DLD1 (cell line): ENCODE results near the gene PRDM8.
"Not testable (repeated sequence)": the region's sequence is repeated elsewhere in the genome, so short reads cannot be mapped to it uniquely, and the experiment has no call there.

ENCODE experiments used
- in situ Hi-C: cut with HindIII; loops from 2 replicates; pipeline ENCODE4 v1.10.0; 2017; ENCODE audit warnings: low sequenced_read_pairs

PRDM8 gene

DNA sequence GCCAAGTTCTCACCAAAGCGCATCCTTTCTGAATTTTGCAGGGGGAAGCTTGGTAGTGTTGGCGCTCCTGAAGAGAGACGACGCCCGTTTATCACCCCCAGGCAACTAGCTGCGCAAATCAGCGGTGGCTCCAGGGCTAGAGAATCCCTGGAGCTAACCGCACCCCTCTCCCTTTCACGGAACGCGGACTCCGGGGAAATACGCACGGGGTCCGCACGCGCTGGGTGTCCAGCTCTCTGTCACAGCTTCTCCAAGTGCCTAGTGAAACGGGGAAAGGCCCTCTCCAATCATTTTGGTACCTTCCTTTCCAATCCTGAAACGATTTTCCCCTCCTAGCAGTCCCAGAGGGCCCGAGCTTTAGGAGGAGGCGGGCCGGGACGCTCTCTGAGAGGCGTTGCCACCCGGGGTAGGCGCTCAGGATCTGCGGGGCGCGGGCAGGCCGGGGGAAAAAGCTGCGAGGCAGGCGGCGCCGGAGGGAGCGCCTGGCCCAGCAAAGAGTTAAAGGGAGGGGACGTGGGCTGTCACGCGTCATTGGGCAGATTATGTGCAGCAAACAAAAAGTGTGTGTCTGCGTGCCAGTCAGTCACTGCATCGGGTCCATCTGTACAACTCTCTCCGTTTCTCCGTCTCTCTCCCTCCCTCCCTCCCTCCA lies at the start of gene PRDM8:
Gene PRDM8, plus strand, starts transcription at position 582 of the 652 bp plus-strand sequence. CDS start 2,578 bp downstream, outside the sequence.
- in situ Hi-C loops: no loop called here

- in situ Hi-C loops: no loop called here
Observed at GRCh38 chr4:80150387-80151180, 46.7 kb upstream of the PRDM8 start.

GRCh38 chr4:80151981-80152380 lies 45.3 kb upstream of the PRDM8 start:
- in situ Hi-C loops: no loop called here

- in situ Hi-C loops: no loop called here
Observed at GRCh38 chr4:80153874-80154544, 43.3 kb upstream of the PRDM8 start.

- in situ Hi-C loops: no loop called here
Observed at GRCh38 chr4:80154545-80154933, 42.8 kb upstream of the PRDM8 start.

- in situ Hi-C loops: no loop called here
Observed at GRCh38 chr4:80155316-80155982, 41.9 kb upstream of the PRDM8 start.

- in situ Hi-C loops: no loop called here
Observed at GRCh38 chr4:80156410-80156809, 40.9 kb upstream of the PRDM8 start.

- in situ Hi-C loops: no loop called here
Observed at GRCh38 chr4:80161413-80162058, 35.8 kb upstream of the PRDM8 start.

- in situ Hi-C loops: no loop called here
Observed at GRCh38 chr4:80162418-80162817, 34.9 kb upstream of the PRDM8 start.

DNA sequence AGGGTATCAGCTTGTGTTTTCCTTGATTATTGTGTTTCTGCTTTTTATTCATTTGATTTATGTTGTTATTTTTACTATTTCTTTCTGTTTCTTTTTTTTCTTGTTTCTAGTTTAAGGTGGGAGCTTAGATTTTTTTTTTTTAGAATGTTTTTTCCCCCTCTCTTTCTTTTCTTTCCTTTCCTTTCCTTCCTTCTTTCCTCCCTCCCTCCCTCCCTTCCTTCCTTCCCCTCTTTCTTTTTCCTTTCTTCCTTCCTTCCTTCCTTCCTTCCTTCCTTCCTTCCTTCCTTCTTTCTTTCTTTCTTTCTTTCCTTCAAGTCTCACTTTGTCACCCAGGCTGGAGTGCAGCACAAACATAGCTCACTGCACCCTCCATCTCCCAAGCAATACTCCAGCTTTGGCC lies 31.4 kb upstream of the PRDM8 start:
- in situ Hi-C loops: no loop called here

GRCh38 chr4:80171251-80171650 lies 26.1 kb upstream of the PRDM8 start:
- in situ Hi-C loops: no loop called here

DNA sequence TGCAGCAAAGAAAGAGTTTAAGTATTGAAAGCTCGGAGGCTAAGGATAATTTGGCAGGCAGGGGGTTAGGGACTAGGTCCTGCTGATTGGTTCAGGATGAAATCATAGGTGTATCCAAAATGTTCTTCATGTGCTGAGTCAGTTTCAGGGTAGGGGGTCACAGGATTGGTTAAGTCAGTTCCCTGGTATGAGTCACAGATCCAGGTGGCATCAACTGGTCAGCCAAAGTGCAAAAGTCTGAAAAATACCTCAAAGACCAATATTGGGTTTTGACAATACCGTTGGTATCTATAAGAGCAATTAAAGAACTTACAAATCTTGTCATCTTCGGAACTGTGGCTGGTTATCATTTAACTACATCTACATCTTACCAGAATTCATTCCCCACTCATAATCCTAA lies 25.6 kb upstream of the PRDM8 start:
- in situ Hi-C loops: no loop called here

- in situ Hi-C loops: no loop called here
Observed at GRCh38 chr4:80172203-80172602, 25.1 kb upstream of the PRDM8 start.

- in situ Hi-C loops: no loop called here
Observed at GRCh38 chr4:80173401-80173800, 23.9 kb upstream of the PRDM8 start.

- in situ Hi-C loops: no loop called here
Observed at GRCh38 chr4:80173841-80174240, 23.5 kb upstream of the PRDM8 start.

DNA sequence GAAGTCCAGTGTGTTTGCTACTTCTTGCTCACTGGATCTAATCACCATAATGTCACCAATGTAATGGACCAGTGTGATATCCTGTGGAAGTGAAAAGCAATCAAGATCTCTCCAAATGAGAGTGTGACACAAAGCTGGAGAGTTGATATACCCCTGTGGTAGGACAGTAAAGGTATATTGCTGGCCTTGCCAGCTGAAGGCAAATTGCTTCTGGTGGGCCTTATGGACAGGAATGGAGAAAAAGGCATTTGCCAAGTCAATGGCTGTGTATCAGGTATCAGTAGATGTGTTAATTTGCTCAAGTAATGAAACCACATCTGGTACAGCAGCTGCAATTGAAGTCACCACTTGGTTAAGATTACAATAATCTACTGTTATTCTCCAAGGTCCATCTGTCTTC lies 19.5 kb upstream of the PRDM8 start:
- in situ Hi-C loops: not testable (repeated sequence)

- in situ Hi-C loops: no loop called here
Observed at GRCh38 chr4:80178964-80179363, 18.3 kb upstream of the PRDM8 start.

GRCh38 chr4:80179637-80180161 lies 17.6 kb upstream of the PRDM8 start:
- in situ Hi-C loops: no loop called here

DNA sequence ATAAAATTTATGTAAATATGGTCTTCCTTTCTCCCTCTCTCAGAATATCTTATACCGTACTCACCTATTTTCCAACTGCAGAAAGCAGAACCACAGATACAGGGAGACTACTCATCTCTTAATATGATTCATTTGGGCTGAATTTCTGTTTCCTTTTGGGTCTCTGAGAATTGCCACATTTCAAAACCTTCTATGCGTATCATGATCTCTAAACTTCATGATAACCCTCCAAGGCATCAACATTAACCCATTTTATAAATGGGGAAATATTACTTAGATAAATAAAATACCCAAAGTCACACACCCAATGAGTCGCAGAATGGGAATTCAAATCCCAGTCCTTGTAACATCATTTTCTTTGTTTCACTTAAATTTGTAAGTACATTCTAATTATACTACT lies 16.6 kb upstream of the PRDM8 start:
- in situ Hi-C loops: no loop called here

GRCh38 chr4:80182237-80182866 lies 15.0 kb upstream of the PRDM8 start:
- in situ Hi-C loops: no loop called here
